HCT116 (cell line): ENCODE measurements around the gene CCDC157. TPM values are rescaled to one million over a fixed set of nuclear protein-coding genes. Genes with fewer than 3 reads are reported as not detected.

ENCODE experiments used
- ATAC-seq: fragments of 200-7000 bp; cut with Tn5 transposase; 2 replicates; pipeline ENCODE4 v1.9.1; 2020; ENCODE audit warnings: mild to moderate bottlenecking, moderate library complexity
- BruUV-seq: library from RNA; stranded (reverse); fragments of 400-500 nt; replicated peaks from 2 replicates; lab custom pipeline; 2021; lab: Mats Ljungman, UMichigan
- CTCF ChIA-PET: fragments of 300-600 bp; sonication (Branson Sonifier 250); formaldehyde crosslinking; loops from one replicate; lab custom pipeline; 2021; ENCODE audit warnings: antibody characterized with exemption; lab: Charles Lee
- POLR2A ChIA-PET: fragments of 300-600, 350-600 bp; sonication (Branson Sonifier 250); formaldehyde crosslinking; loops from one replicate; lab custom pipeline; 2021; ENCODE audit warnings: antibody characterized with exemption; lab: Charles Lee
- RAD21 ChIA-PET, 2 experiments: fragments of 300-600 bp; sonication (Branson Sonifier 250); formaldehyde crosslinking; loops; one replicate each; lab custom pipeline; 2023; ENCODE audit warnings: low total read pairs in 2 of 2; ENCODE audit not compliant: uncharacterized antibody in 2 of 2, unreplicated experiment in 2 of 2, low non-redundant PET in 1 of 2; lab: Charles Lee
- DNase-seq: peaks from one replicate; pipeline ENCODE4 v3.0.0-alpha.2; 2010; ENCODE audit warnings: low read depth, low spot score
- H2AFZ ChIP-seq: fragments of 200-600 bp; shearing (Covaris generic), sonication (generic); 2 replicates; pipeline ENCODE4 v1.6.1; 2017; ENCODE audit warnings: low read depth, mixed run types, mixed read lengths, antibody characterized with exemption, low read length; ENCODE audit not compliant: poor library complexity, severe bottlenecking
- H3K27ac ChIP-seq: 2 replicates; pipeline ENCODE4 v1.5.1; 2012; ENCODE audit warnings: low read depth, low read length
- H3K27me3 ChIP-seq: fragments of 200-600 bp; sonication (generic); 2 replicates; pipeline ENCODE4 v1.6.1; 2016; ENCODE audit warnings: mixed run types, low read length, mixed read lengths; ENCODE audit not compliant: insufficient read depth
- H3K36me3 ChIP-seq, 2 experiments: fragments of 200-500 bp in 1 of 2; fragments of 200-600 bp in 1 of 2; sonication (Bioruptor generic) in 1 of 2; sonication (generic) in 1 of 2; 2 replicates each; pipeline versions ENCODE4 v1.5.1 to v1.6.1; 2014 to 2016; ENCODE audit warnings: low read length in 2 of 2, inconsistent platforms in 1 of 2, mixed read lengths in 1 of 2, mixed run types in 1 of 2; ENCODE audit not compliant: insufficient read depth in 2 of 2, control insufficient read depth in 1 of 2
- H3K4me1 ChIP-seq, 2 experiments: fragments of 200-600 bp in 1 of 2; sonication (generic) in 1 of 2; 2 replicates each; pipeline versions ENCODE4 v1.5.1 to v1.6.1; 2012 to 2017; ENCODE audit warnings: low read length in 2 of 2, inconsistent platforms in 1 of 2, mild to moderate bottlenecking in 1 of 2, mixed read lengths in 1 of 2, mixed run types in 1 of 2, moderate library complexity in 1 of 2; ENCODE audit not compliant: insufficient read depth in 2 of 2, control insufficient read depth in 1 of 2
- H3K4me2 ChIP-seq: fragments of 200-600 bp; sonication (generic); 2 replicates; pipeline ENCODE4 v1.6.1; 2017; ENCODE audit warnings: mixed run types, low read length, mixed read lengths
- H3K4me3 ChIP-seq, 2 experiments: fragments of 200-600 bp in 1 of 2; sonication (generic) in 1 of 2; replicated peaks in 1 of 2; 2 replicates each; pipeline ENCODE4 v1.5.1; 2011 to 2016; ENCODE audit warnings: low read length in 2 of 2, control low read depth in 1 of 2, low read depth in 1 of 2, mild to moderate bottlenecking in 1 of 2, mixed read lengths in 1 of 2, mixed run types in 1 of 2
- H3K79me2 ChIP-seq: fragments of 200-600 bp; sonication (generic); 2 replicates; pipeline ENCODE4 v1.6.1; 2017; ENCODE audit warnings: mild to moderate bottlenecking, mixed run types, low read length, moderate library complexity, mixed read lengths; ENCODE audit not compliant: insufficient read depth
- H3K9ac ChIP-seq: fragments of 200-600 bp; sonication (generic); 2 replicates; pipeline ENCODE4 v1.6.1; 2016; ENCODE audit warnings: low read length, mixed read lengths
- H3K9me2 ChIP-seq: fragments of 200-600 bp; sonication (generic), shearing (Covaris generic); 2 replicates; pipeline ENCODE4 v1.6.1; 2017; ENCODE audit warnings: mixed run types, mild to moderate bottlenecking, moderate library complexity; ENCODE audit not compliant: insufficient read depth
- H3K9me3 ChIP-seq, 2 experiments: fragments of 200-500 bp in 1 of 2; fragments of 200-600 bp in 1 of 2; sonication (Bioruptor generic) in 1 of 2; sonication (generic) in 1 of 2; 2 replicates each; pipeline ENCODE4 v1.6.1; 2014 to 2017; ENCODE audit warnings: low read length in 2 of 2, mixed read lengths in 2 of 2, inconsistent platforms in 1 of 2, low read depth in 1 of 2, mild to moderate bottlenecking in 1 of 2, mixed run types in 1 of 2, moderate library complexity in 1 of 2; ENCODE audit not compliant: control insufficient read depth in 1 of 2, insufficient read depth in 1 of 2
- H4K20me1 ChIP-seq: fragments of 200-600 bp; sonication (generic), shearing (Covaris generic); 2 replicates; pipeline ENCODE4 v1.6.1; 2017; ENCODE audit warnings: mixed run types, mild to moderate bottlenecking, moderate library complexity; ENCODE audit not compliant: insufficient read depth
- CEBPB ChIP-seq: IDR thresholded peaks from 2 replicates; pipeline ENCODE4 v1.6.1; 2012; ENCODE audit warnings: low read depth
- ELF1 ChIP-seq: IDR thresholded peaks from 2 replicates; pipeline ENCODE4 v1.6.1; 2012; ENCODE audit warnings: low read depth, borderline replicate concordance
- EZH2 ChIP-seq: fragments of 200-600 bp; sonication (generic); IDR thresholded peaks from 2 replicates; pipeline ENCODE4 v1.6.1; 2017; ENCODE audit warnings: antibody characterized with exemption, mixed run types
- FOSL1 ChIP-seq: IDR thresholded peaks from 2 replicates; pipeline ENCODE4 v1.6.1; 2012; ENCODE audit warnings: low read depth
- POLR2A ChIP-seq: IDR thresholded peaks from 2 replicates; pipeline ENCODE4 v1.7.0; 2011; ENCODE audit warnings: borderline replicate concordance; ENCODE audit not compliant: insufficient read depth, insufficient read length; ENCODE audit errors: extremely low read depth
- POLR2AphosphoS5 ChIP-seq: IDR thresholded peaks from 2 replicates; pipeline ENCODE4 v1.6.1; 2011; ENCODE audit warnings: mild to moderate bottlenecking, low read depth, low read length, moderate library complexity
- SIN3A ChIP-seq: IDR thresholded peaks from 2 replicates; pipeline ENCODE4 v1.6.1; 2012; ENCODE audit warnings: low read depth
- SP1 ChIP-seq: IDR thresholded peaks from 2 replicates; pipeline ENCODE4 v1.6.1; 2012; ENCODE audit warnings: low read depth
- ZFX ChIP-seq: fragments of 450-650 bp; IDR thresholded peaks from 2 replicates; pipeline ENCODE4 v1.6.1; 2017
- intact Hi-C: fragments of 100-400 bp; cut with micrococcal nuclease; formaldehyde crosslinking; loops from 2 replicates; pipeline ENCODE4 v1.10.0; 2022
- total RNA-seq: library from RNA; stranded (reverse); gene quantifications from one replicate; pipeline ENCODE4 v1.2.1, GENCODE V29; 2021; ENCODE audit not compliant: unreplicated experiment
- TF ChIP-seq, protein P1 (sequence below), 3 experiments: fragments of 200-600 bp in 1 of 3; sonication (generic) in 1 of 3; IDR thresholded peaks in 2 of 3; conservative IDR thresholded peaks in 1 of 3; 2 replicates each; pipeline ENCODE4 v1.5.1; 2012 to 2017; ENCODE audit warnings: low read depth in 2 of 3, low read length in 2 of 3, antibody characterized with exemption in 1 of 3, borderline replicate concordance in 1 of 3, control low read depth in 1 of 3, mild to moderate bottlenecking in 1 of 3, mixed read lengths in 1 of 3, mixed run types in 1 of 3, moderate library complexity in 1 of 3; ENCODE audit not compliant: insufficient read depth in 1 of 3
- TF ChIP-seq, protein P2 (sequence below): IDR thresholded peaks from 2 replicates; pipeline ENCODE4 v1.6.1; 2011; ENCODE audit warnings: mild to moderate bottlenecking, low read length, moderate library complexity; ENCODE audit not compliant: insufficient replicate concordance; ENCODE audit errors: extremely low read depth
- TF ChIP-seq, protein P3 (sequence below): IDR thresholded peaks from 2 replicates; pipeline ENCODE4 v1.6.1; 2012

CCDC157 gene
- total RNA-seq, 1 experiment from 2014 or later: 2.1 TPM

DNA sequence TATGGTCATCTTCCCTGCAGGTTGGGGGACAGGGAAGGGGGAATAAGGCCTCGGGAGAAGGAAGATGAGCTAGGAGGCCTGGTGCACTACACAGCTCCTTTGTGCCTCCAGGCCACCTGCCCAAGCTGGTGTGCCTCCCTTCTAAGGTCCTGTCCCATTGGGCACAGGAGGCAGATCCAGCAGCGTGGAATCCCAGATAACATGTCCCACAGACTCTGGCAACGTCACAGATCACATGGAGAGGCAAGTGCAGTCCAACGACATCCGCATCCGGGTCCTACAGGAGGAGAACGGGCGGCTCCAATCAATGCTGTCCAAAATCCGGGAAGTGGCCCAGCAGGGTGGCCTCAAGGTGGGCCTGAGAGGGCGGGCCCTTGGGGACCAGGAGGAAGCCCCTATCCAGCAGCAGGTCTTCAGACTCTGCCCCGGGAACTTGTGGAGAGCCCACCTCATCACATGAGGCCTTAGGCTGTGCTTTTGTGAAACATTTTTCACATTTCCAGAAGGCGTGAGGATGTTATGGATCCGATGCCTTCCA lies 18.6 kb downstream of the CCDC157 start:
- ChIA-PET POLR2A (no interaction called here), CTCF (interaction anchor here (1.1 kb wide), 1 partner anchor 16 kb away, joined by 3 read pairs; no protein-coding TSS in a partner anchor), RAD21 (no interaction called here)
- H3K9me3 ChIP-seq: no peaks in the 10 kb centered on the region
- no peaks in the 10 kb centered on the region for H3K36me3 ChIP-seq
- no peak for DNase-seq
- H3K9ac ChIP-seq: no peak overlapping the region
- intact Hi-C loops: no loop called here
- no peaks in the 10 kb centered on the region for H4K20me1 ChIP-seq
- no peak overlapping the region for H3K4me3 ChIP-seq
- no peaks in the 10 kb centered on the region for H3K27me3 ChIP-seq
- no peak overlapping the region for H3K4me2 ChIP-seq
- no peaks in the 10 kb centered on the region for H3K9me2 ChIP-seq
- ATAC-seq: no peak
- H2AFZ ChIP-seq: no peak overlapping the region
- no peak overlapping the region for H3K27ac ChIP-seq
- no peaks in the 10 kb centered on the region for H3K79me2 ChIP-seq
- BruUV-seq: no TSS peak
- TF ChIP-seq SP1: no peak
- TF ChIP-seq, protein P1, sequence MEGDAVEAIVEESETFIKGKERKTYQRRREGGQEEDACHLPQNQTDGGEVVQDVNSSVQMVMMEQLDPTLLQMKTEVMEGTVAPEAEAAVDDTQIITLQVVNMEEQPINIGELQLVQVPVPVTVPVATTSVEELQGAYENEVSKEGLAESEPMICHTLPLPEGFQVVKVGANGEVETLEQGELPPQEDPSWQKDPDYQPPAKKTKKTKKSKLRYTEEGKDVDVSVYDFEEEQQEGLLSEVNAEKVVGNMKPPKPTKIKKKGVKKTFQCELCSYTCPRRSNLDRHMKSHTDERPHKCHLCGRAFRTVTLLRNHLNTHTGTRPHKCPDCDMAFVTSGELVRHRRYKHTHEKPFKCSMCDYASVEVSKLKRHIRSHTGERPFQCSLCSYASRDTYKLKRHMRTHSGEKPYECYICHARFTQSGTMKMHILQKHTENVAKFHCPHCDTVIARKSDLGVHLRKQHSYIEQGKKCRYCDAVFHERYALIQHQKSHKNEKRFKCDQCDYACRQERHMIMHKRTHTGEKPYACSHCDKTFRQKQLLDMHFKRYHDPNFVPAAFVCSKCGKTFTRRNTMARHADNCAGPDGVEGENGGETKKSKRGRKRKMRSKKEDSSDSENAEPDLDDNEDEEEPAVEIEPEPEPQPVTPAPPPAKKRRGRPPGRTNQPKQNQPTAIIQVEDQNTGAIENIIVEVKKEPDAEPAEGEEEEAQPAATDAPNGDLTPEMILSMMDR (IDR thresholded peaks at IDR 0.05 in 2 of 3, conservative IDR thresholded peaks at IDR 0.05 in 1 of 3; ENCODE audit: borderline replicate concordance in 1 of 3, insufficient read depth in 1 of 3, low read depth in 2 of 3, low read length in 2 of 3): no peak
- no peak for TF ChIP-seq POLR2AphosphoS5
- no peak for TF ChIP-seq EZH2
- TF ChIP-seq ZFX: no peak
- TF ChIP-seq, protein P2, sequence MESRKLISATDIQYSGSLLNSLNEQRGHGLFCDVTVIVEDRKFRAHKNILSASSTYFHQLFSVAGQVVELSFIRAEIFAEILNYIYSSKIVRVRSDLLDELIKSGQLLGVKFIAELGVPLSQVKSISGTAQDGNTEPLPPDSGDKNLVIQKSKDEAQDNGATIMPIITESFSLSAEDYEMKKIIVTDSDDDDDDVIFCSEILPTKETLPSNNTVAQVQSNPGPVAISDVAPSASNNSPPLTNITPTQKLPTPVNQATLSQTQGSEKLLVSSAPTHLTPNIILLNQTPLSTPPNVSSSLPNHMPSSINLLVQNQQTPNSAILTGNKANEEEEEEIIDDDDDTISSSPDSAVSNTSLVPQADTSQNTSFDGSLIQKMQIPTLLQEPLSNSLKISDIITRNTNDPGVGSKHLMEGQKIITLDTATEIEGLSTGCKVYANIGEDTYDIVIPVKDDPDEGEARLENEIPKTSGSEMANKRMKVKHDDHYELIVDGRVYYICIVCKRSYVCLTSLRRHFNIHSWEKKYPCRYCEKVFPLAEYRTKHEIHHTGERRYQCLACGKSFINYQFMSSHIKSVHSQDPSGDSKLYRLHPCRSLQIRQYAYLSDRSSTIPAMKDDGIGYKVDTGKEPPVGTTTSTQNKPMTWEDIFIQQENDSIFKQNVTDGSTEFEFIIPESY: no peak
- no peak for TF ChIP-seq SIN3A
- no peak for TF ChIP-seq POLR2A
- TF ChIP-seq CEBPB: no peak
- TF ChIP-seq FOSL1: no peak
- TF ChIP-seq, protein P3, sequence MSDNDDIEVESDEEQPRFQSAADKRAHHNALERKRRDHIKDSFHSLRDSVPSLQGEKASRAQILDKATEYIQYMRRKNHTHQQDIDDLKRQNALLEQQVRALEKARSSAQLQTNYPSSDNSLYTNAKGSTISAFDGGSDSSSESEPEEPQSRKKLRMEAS: no peak
- no peak for TF ChIP-seq ELF1
- no peaks in the 10 kb centered on the region for H3K4me1 ChIP-seq
